HG02973 (cell line): ENCODE measurements around the gene C1QTNF9.
"Not testable (repeated sequence)": the region's sequence is repeated elsewhere in the genome, so short reads cannot be mapped to it uniquely, and the experiment has no call there.

Source experiments
- ATAC-seq: cut with Tn5 transposase; IDR thresholded peaks from one replicate; pipeline ENCODE4 v1.9.1; 2021; ENCODE audit warnings: moderate library complexity; ENCODE audit not compliant: unreplicated experiment

Gene C1QTNF9

DNA sequence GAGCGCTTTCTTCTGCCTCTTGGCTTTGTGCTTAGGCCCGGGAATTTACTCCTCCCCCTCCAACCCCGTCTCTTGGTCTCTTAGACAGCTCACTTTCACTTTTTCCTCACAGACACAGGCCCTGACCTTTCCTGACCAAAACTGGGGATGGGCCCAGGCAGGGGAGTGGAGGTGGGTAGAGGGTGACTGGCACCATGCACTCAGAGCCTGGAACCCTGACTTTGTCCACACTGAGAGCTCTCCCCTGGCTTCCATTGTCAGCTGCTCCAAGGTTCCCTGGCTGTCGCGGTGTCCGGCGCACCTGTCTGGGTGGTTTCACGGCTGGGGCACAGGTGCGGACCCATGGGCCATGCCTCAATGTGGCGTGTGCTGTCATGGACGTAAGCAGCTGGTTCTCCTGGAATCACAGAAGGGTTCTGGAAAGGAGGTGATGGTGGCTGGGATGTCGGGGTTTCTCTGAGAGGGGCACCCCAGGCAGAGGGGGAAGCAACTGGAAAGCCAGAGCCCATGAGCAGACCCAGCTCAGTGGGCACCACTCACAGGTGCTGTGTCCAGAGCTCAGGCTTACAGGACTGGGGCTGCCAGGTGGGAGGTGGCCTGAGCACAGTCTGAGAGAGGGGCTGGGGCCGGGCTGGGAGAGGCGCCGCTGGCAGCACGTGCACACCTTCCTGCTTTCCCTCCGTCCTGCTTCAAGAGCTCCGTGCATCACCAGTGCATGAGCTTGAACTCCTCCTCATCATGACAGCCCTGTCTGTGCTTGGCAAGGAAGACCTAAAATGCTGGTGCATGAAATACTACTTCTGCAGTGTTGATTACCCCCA lies 28.0 kb upstream of the C1QTNF9 start:
- no peak for ATAC-seq

DNA sequence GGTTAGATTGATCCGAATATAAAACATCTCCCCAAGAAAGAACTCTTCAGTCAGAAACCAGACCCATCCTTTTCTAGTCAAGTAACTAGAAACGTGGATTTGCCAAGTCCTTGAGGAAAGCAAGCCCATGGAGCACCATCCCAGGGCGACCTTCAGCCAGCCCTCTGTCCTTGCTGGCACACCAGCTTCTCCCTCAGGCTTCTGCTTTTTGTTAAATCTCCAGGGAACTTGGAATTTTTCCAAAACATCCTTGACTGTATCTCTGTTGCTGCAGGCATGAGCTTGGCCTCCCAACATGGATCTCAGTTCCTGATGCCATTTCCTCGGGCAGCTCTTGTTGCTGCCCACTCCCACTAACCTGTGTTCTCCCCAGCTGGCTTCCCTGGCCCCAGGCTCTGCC lies 27.1 kb upstream of the C1QTNF9 start:
- ATAC-seq: no peak

DNA sequence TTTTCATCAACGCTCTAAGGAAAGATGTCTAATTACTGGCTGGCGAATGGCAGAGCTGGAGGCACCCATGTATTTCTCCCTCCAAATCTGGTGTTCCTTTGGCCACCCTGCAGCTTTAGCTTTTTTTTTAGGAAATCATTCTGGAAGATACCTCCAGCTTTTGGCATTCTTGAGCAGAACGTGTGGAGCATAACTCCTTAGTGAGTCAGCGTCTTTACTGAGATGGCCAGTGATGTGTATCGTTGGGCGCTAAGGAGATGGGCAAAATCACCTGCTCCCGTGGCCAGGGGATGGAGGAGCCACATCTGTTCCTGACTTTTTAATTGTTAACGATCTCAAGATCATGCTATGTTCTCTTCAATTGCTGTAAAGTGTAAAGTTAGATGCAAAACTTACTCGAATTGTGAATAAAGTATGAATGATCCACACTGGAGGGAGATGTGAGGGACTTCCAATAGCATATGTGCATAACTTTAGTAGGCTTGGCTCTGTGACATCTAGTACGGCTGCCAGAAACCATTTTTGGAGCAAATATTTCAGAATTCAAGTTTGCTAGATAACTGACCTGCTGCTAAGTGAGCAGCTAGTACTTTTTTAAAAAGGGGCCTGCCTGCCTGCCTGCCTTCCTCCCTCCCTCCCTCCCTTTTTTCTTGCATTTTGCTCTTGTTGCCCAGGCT lies 24.4 kb upstream of the C1QTNF9 start:
- ATAC-seq: no peak

DNA sequence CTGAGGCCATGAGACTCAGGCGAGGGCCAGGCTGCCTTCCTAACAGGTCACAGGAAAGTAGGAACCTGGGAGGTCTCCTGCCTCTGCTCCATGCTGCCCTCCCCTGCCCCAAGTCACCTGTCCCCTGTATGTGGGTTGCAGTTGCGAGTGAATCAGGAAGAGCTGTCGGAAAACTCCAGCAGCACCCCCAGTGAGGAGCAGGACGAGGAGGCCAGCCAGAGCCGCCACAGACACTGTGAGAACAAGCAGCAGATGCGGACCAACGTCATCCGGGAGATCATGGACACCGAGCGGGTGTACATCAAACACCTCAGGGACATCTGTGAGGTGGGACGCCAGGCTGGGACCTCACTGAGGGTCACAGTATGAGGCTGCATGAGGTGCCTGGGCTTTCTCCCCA lies 22.8 kb upstream of the C1QTNF9 start:
- no peak for ATAC-seq

DNA sequence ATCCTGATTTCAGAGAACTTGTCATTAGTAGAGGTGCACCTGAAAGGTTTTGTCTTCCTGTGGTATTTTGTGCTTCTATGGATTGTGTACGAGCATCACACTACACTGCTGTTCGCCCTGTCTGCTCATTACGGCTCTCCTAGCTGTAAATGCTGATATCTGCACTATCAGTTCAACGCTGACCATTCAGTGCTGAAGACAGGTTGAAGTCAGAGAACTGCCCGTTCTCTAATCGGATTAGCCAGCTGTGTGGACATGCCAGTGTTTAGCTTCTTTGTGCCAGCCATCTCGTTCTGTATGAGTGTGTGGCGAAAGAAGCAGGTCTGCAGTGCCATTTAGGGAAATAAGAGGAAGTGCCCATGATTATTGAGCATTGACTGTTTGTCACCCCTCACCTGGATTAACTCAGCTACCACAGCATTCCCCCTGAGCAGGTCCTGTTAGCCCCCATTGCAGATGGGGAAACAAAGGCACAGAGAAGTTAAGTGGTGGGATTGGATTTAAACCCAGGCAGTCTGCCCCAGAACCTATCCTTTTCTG lies 21.6 kb upstream of the C1QTNF9 start:
- no peak for ATAC-seq

DNA sequence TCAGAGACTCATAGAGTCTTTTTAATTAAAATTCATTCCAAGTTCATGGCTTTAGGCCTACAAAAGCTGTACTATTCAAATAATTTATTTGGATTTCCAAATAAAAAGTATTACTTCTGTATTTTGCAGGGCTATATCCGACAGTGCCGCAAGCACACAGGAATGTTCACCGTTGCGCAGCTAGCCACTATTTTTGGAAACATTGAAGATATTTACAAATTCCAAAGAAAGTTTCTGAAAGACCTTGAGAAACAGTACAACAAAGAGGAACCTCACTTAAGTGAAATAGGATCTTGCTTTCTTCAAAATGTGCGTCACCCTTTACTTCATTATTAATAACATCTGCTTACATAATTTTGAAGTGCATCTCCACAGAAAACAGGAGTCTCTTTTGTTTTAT lies 20.5 kb upstream of the C1QTNF9 start:
- no peak for ATAC-seq

DNA sequence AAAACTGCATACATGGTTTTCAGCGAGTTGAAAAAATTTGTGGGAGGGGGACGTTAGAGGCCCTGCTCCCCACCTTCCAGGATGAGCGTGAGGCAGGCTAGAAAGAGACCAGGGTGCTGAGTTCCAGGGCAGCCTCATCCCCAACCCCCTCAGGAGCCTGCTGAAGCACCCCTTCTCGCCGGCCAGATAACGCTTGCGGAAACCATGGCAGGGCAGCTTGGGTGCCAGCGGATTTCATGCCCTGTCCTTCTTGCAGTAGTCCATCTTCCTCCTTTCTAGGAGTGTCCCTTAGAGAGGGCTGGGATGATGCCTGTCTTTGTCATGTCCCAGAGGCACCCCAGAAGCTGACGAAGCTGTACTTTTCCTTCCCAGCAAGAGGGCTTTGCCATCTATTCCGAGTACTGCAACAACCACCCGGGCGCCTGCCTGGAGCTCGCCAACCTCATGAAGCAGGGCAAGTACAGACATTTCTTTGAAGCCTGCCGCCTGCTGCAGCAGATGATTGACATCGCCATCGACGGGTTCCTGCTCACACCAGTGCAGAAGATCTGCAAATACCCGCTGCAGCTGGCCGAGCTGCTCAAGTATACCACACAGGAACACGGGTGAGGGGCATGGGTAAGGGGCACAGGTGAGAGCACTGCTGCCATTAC lies 19.0 kb upstream of the C1QTNF9 start:
- no peak for ATAC-seq

DNA sequence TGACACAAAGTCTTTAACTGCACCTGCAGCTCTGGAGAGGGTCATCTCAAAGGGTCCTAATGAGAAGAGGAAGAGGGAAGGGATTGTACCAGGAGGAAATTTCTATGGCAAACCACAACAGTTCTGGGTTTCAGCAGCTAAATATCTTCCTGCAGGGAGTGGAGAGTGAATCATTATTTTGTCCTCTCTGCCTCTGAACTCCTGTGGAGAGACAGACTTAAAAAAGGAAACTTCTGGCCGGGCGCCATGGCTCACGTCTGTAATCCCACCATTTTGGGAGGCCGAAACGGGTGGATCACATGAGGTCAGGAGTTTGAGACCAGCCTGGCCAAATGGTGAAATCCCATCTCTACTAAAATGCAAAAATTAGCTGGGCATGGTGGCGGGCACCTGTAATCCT lies 16.9 kb upstream of the C1QTNF9 start:
- ATAC-seq: no peak

DNA sequence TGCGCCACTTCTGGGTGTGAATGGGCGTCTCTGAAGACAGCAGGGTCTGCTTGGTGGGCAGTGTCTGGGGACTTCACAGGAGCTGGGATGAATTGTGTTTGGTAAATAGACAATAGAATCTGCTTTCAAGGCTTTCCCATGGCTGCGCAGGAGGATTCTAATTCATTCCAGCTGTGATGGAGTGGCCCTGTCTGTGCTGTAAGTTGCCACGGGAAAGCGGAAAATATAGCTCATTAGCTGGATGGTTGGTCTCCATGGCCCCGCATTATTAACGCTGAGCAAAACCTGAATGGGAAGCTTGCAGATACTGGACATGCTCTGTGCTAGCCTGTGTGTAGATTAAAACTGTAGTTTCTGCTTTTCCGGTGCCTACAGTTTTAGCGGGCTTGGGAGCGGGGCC lies 15.6 kb upstream of the C1QTNF9 start:
- no peak for ATAC-seq

DNA sequence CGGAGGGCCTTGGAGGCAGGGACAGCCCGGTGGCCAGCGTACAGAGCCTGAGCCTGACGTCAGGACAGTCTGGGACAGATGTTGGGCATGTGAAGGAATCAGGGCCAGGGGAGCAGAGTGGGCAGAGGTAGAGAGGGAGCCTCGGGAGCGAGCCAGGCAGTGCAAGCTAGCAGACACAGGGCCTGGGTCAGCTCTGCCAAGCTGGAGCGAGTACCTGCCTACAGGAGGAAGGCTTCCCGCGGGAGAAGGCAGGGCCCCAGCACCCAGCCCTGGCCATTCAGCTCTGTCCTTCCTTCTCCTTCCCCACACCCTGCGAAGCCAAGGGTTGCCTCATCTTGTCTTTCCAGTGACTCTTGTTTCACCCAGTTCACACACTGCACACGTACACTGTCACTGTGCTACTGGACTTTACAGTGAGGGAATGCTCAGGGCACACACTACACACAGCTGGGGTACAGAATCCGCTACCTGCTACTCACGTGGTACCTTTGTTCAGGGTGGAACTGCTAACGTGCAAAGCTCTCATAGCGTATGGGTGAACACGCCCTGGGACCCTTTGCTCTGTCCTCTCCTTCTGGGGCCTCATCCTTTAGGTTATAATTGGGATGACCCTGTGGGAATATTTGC lies 9.8 kb upstream of the C1QTNF9 start:
- ATAC-seq: no peak

DNA sequence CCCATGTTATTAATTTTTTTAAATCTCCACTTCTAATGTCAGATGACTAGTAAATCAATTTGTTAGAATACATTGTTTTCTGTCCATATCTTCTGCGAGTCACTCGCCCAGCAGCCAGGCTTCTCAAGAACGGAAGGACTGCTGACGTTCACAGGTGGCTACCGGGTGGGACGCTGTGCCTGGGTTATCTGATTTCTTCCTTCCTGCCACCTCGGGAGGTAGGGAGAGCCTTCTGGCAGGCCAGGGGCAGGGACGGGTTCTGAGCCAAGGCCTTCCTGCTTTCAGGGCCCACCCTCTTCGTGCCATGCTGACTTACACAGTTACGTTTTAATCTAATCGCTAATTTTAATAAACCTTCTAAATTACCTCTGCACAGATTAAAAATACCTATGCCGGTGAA lies 7.9 kb upstream of the C1QTNF9 start:
- no peak for ATAC-seq

DNA sequence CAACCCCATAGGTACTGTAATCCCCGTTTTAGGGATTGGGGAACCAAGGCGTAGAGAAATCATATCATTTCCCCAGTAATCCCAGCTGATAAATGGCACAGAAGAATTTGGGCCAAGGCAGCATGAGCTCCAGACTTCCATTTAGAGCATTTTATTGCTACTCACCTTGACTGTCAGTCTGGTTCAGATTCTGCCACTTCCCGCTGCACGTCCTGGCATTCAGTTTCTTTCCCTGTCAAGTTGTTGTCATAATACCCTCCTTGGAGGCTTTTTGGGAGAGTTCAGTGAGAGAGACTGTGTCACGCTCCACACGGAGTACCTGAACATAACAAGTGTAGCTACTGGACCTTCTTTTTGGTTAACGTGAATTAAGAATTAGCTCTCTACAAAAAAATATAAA lies 7.5 kb upstream of the C1QTNF9 start:
- ATAC-seq: no peak

DNA sequence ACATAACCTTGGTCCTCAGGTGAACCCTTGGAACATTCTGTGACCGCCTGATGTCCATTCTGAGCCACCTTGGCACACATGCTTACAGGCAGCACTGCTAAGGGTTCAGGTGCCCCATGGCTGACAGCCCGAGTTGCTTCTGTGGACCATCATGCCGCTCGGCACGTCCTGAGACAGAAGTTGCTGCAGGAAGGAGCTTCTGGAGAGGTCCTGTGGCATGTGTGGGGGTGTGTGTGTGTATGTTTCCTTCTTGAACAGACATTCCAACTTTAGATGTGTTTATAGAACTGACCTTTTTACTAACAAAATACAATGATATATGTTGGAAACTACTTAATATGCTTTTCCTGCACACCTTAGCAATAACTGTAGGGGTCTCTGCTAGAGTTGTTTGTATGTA lies 4.8 kb upstream of the C1QTNF9 start:
- ATAC-seq: no peak

DNA sequence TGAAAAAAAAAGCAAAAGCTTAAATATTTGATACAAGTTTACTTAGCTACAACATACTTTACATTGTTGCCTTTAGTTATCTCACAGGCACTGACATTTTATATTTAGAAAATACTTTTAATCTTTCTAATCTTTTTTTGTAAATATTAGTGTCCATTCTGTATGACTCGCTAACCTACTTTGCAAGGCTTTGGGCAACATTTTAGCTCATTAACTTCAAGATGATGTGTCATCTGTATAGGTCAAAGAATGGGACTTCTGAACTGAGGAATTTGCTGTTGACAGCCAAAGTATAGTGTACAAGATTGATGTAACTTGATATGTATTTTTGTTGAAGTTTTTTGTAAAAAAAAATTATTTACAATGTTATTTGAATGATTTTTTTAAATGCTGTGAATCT lies 2.7 kb upstream of the C1QTNF9 start:
- no peak for ATAC-seq

DNA sequence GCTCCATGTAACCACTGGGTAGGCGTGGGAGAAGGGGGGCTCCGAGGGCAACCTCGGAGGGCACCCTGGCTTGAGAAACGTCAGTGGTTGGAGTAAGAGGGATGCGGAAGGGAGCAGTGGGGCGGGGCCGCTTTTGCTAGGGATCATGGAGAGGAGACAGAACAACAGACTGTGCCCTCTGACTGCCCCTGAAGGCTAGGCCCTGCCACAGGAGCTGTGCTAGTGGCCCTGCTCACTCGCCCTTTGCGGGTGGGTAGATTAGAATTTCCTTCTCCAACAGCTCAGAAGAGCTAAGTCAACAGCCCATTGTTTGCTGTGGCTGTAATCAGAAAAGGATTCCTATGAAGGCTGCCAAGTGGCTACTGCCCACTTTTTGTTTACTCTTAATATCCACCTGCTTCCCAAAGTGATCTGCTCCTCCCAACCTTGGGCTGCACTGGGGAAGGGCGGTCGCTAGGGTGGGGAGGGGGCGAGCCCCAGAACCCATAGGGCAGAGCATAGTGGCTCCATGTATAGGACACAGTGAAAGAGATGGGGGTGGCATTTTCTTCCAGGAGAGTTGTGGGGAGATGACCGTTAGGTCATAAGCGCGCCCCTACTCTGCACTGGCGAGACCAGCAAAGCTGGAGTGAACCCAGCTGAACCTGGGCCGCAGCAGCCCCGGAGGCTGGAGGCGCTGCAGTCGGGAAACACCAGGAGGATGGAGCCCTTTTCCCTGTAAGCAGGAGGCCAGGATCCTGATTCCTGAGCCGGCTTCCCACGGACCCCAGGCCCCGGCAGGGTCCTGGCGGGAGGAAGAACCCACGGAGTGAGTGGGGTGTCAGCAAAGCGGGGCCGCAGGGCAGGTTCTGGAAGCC lies 1.9 kb upstream of the C1QTNF9 start:
- ATAC-seq: no peak

DNA sequence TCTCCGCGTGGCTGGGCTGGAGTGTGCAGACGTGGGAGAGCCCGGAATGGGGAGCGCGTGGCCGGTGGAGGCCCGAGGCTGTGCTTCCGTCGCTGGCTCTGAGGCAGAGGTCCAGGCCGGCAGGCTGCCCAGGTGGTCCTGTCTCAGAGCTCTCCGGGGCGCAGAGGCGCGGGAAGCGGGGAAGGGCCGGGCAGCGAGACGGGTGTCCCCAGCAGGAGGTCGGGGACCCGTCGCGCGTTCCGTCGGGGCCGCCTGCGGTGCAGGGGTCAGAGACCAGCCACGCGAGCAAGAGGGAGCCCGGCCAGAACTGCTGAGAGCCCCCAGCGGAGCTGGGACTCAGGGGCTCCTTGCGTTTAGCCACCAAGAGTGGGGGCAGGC lies 1.3 kb upstream of the C1QTNF9 start:
- no peak for ATAC-seq

DNA sequence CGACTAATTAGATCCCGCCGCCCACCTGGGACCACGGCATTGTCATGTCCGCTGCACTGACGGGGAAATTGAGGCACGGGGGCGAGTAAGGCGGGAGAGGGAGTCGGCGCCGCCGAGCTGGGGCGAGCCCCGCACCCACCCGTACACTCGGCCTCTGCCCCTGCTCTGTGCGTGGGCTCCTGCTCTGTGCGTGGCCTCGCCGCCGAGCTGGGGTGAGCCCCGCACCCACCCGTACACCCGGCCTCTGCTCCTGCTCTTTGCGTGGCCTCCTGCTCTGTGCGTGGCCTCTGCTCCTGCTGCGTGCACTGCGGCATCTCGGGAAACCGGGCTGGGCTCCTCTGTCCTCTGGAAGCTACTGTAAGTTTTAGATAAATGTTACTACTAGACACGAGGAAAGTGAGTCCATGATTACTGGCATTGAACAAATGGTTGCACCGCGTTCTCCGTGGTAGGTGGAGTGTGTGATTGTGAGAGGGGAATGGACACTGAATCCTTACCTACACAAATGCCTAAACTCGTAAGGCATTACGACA lies 826 bp upstream of the C1QTNF9 start:
- ATAC-seq: no peak

DNA sequence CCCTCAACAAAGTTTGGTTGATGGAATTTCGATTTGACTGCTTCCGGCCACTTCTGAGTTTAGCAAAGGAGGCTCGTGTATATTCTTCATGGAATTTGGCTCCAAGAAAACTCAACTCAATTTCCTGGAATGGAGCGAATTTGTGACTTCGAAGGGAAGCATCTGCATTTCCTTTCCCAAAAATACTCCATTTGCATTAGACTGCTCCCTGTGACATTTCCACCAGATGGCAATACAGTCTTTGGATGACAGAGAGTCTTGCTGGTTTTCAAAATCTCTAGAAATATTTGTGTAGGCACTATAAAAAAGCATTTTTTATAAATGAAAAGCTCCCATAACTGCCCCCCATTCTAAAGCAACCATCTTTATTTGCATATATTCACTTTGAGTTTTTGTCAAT lies 4.1 kb downstream of the C1QTNF9 start:
- ATAC-seq: no peak

DNA sequence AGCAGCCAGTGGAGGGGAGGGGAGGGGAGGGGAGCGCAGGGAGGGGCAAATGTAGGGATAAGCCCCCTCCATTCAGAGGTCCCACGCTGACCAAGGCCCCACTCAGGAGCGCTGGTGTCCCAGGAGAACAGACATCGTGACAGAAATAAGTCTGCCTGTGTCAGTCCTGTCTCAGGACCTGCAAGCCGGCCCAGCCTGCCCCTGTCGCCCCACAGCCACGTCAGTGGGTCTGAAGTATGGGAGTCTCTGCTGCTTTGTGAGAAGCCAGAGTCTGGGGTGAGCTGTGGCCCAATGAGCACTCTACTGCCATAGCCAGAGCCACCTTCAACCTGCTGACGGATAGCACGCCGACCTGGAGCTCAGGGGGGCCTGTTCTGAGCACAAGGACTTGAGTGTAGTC lies 8.5 kb downstream of the C1QTNF9 start:
- ATAC-seq: not testable (repeated sequence)

DNA sequence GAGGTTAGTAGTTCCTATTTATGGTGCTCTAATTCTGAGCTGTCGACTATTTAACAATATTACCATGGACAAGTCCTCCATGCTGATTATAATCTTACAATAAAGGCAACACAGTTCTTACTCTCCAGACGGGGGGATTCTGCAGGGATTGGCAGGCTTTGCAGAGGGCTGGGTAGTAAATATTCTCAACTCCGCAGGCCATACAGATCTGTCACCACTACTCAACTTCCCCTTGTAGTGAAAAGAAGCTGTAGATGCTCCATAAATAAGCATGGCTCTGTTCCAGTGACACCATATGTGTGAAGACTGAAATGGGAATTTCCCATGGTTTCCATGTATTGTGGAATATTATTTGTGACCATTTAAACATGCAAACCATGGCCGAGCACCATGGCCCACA lies 9.5 kb downstream of the C1QTNF9 start:
- not testable (repeated sequence) for ATAC-seq
